Left kidney (tissue), 2 donors: ENCODE data around the gene KLLN. TPM values are rescaled to one million over a fixed set of nuclear protein-coding genes. Genes with fewer than 3 reads are reported as not detected.
A peak's percentile ranks its signal among the peaks of the same experiment; 100 is the strongest.
"Not testable (repeated sequence)": the region's sequence is repeated elsewhere in the genome, so short reads cannot be mapped to it uniquely, and the experiment has no call there.

Experiments
- DNase-seq: peaks from one replicate; pipeline ENCODE4 v3.0.0-alpha.2; 2013
- polyA plus RNA-seq: library from polyadenylated mRNA; unstranded; fragments of 120-200 nt; gene quantifications from one replicate; pipeline ENCODE4 v1.2.1, GENCODE V29; 2013; ENCODE audit not compliant: insufficient read length

Gene KLLN
- polyA plus RNA-seq, 1 donor: 1.5 TPM

DNA sequence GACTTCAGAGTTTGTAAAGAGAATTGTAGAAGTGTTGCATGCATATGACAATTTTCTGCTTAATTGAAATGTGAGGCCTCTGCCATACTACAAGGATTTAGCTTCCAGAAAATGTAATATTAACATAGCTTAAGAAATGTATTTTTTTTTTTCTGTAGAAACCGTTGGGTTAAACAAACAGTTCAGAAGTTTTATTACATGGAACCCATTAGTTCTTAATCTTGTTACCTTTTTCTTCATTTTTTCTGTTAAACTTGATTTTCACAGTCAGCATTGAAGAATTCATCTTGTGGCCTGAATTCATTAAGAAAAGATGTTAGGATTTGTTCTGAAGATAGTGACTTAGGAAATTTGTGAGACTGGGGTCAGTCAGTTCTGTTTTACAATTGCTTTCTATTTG is 4.9 kb upstream of the KLLN start:
- peak; percentile 20 for DNase-seq

- DNase-seq: peak; percentile 26
These were observed 4.1 kb upstream of the KLLN start for GRCh38 chr10:87867453-87867852.

GRCh38 chr10:87866412-87866974 is 3.2 kb upstream of the KLLN start:
- DNase-seq: peak; percentile 15

- peak; percentile 36 for DNase-seq
These were observed 2.0 kb upstream of the KLLN start for GRCh38 chr10:87865241-87865881.

- DNase-seq: peak; percentile 41
These were observed 1.2 kb upstream of the KLLN start for GRCh38 chr10:87864496-87865059.

DNA sequence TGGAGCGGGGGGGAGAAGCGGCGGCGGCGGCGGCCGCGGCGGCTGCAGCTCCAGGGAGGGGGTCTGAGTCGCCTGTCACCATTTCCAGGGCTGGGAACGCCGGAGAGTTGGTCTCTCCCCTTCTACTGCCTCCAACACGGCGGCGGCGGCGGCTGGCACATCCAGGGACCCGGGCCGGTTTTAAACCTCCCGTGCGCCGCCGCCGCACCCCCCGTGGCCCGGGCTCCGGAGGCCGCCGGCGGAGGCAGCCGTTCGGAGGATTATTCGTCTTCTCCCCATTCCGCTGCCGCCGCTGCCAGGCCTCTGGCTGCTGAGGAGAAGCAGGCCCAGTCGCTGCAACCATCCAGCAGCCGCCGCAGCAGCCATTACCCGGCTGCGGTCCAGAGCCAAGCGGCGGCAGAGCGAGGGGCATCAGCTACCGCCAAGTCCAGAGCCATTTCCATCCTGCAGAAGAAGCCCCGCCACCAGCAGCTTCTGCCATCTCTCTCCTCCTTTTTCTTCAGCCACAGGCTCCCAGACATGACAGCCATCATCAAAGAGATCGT is 690 bp upstream of the KLLN start:
- DNase-seq: peak; percentile 34

DNA sequence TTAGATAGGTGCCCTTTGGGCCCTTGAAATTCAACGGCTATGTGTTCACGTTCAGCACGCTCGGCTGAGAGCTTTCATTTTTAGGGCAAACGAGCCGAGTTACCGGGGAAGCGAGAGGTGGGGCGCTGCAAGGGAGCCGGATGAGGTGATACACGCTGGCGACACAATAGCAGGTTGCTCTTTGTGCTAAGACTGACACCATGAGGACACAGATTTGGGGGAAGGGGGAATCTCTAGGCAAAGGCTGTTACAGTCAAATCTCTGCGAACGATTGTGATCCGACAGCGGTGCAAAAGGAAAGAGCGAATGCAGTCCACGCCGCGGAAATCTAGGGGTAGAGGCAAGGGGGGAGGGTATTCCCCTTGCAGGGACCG is 667 bp downstream of the KLLN start:
- no peak for DNase-seq

DNA sequence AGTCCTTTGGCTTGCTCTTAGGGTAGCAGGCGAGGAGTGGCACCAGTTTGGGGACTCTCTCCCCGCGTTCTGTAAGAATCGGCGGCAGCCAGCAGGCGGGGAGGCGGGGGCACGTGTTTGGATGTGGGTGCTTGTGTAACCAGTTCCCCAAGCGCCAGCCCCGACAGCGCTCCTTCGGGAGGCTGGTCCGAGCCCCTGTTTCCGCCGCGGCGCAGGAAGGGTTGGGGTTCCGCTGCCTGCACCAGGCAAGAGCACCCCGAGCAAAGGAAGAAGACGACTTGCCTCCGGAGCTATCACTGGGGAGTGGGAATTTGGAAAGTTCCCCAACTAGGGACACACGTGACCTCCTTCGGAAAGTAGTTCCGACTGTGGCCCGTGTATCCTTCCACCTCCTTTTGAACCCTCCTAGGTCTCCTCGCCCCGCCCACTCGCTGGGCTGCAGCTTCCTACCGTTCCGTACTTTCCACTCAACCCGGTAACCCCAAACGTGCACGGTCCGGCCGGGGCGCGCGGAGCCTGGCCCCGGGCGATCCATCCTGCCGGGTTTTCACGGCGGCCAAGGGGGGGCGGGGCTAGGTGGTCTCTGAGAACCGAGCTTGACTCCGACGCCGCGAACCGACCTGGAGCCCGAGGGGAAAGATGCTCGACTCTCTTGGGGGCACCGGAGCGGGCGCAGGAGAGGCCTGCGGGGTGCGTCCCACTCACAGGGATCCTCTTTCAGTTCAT is 1.2 kb downstream of the KLLN start:
- DNase-seq: peak; percentile 98

- peak; percentile 50 for DNase-seq
These were observed 1.8 kb downstream of the KLLN start for GRCh38 chr10:87861566-87861952.

DNA sequence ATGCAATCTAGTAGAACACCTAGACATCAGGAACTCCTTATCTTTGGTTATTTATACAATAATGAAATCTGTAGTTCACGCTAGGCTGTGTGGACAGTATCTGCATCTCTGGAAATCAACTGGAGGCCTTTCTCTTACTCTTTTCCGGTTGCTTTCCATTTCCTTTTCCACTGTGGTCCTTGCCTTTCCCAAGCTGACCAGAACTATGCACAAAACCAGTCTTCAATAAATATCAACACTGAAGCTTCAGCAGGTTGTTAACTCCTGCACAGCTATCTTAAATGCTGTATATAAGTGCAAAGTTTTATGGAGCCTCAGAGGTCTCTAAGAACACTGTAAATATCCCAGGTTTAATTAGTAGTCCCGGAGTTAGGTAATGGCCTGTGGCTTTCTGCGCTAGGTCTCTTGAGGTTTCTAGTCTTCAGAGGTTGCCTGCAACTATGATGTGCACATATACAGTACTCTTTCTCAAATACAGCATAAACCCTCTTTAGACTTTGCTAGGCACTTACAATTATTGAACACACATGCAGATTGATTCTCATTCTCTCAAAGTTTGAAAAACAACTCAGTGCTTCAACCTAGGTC is 2.4 kb downstream of the KLLN start:
- no peak for DNase-seq

DNA sequence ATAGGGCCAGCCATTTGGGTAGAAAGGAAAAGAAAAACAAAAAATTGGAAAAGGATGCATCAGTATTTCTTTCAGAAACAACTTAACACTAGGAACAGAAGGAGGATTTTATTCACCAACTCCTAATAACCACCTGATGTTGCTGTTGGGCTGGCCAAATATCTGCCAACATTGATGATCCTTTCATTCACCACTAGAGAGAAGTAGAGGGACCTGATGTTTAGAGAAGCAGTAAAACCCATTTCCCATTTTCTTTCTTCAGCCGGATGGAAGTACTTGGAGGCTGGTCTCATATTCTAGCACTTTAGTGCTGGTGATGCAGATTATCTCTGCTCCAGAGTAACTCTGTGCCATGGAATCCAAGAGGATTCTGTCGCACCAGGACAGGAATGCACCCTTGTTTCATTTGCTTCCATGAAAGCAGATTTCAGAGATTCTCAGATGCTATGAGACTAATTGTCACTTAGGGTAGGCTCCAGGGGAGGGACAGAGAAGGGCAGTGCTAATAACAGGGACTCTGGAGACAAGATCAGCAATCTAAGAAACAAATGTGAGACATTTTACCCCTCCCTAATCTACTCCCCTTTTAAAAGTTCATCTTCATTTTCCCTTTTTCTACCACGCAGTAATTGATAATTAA is 3.1 kb downstream of the KLLN start:
- DNase-seq: peak; percentile 45

- DNase-seq: not testable (repeated sequence)
These were observed 7.7 kb downstream of the KLLN start for GRCh38 chr10:87855665-87856064.

DNA sequence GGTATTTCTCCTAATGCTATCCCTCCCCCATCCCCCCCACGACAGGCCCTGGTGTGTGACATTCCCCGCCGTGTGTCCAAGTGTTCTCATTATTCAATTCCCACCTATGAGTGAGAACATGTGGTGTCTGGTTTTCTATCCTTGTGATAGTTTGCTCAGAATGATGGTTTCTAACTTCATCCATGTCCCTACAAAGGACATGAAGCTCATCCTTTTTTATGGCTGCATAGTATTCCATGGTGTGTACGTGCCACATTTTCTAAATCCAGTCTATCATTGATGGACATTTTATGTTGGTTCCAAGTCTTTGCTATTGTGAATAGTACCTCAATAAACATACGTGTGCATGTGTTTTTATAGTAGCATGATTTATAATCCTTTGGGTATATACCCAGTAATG is 8.1 kb downstream of the KLLN start:
- DNase-seq: not testable (repeated sequence)

- no peak for DNase-seq
These were observed 11.2 kb downstream of the KLLN start for GRCh38 chr10:87852089-87852488.

GRCh38 chr10:87850742-87851205 is 12.6 kb downstream of the KLLN start:
- peak; percentile 65 for DNase-seq

GRCh38 chr10:87849001-87849400 is 14.3 kb downstream of the KLLN start:
- no peak for DNase-seq

GRCh38 chr10:87847550-87847949 is 15.8 kb downstream of the KLLN start:
- DNase-seq: no peak

- not testable (repeated sequence) for DNase-seq
These were observed 16.6 kb downstream of the KLLN start for GRCh38 chr10:87846711-87847110.

DNA sequence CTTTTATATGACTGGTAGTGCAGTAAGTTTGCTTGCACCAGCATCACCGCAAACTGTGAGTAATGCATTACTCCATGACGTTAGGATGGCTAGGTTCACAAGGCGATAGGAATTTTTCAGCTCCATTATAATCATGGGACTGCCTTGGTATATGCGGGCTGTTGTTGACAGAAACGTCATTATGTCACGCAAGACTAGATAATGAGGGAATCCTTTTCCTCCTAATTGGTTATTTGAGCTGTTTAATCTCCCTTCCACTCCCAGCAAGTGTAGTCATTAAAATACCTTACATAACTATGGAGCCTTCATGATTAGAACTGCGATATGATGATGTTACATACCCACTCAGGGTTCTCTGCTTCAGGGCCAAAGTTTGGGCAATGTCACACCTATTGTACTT is 17.3 kb downstream of the KLLN start:
- no peak for DNase-seq

- no peak for DNase-seq
These were observed 17.7 kb downstream of the KLLN start for GRCh38 chr10:87845624-87845998.

DNA sequence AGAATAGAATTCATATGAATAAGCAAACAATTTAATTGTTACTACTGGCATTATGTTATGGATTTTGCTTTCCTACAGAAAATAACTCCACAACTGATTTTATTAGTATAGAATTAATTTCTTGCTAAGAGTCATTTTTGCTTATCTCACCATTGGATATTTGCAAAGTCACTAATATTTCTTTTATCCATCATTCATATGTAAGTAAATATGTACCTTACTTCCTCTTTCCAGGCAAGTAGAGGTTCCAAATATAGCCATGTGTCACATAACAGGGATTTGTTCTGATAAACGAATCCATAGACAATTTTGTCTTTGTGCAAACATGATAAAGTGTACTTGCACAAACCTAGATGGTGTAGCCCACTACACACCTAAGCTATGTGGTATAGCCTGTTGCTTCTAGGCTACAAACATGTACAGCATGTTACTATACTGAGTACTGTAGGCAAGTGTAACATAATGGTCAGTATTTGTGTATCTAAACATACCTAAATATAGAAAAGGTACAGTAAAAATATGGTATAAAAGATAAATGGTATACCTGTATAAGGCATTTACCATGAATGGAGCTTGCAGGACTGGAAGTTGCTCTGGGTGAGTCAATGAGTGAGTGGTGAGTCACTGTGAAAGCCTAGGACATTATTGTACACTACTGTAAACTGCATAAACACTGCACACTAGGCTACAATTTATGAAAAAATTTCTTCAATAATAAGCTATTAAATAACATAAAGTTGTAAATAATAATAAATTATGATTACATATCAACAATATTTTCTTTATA is 18.3 kb downstream of the KLLN start:
- DNase-seq: no peak
